HepG2 (cell line): Measurements from ENCODE around the gene TUBE1. TPM values are rescaled to one million over a fixed set of nuclear protein-coding genes. Genes with fewer than 3 reads are reported as not detected.

Experiments
- ATF5 ChIP-seq: sonication (generic); formaldehyde crosslinking; IDR thresholded peaks from 2 replicates; pipeline ENCODE4 v1.4.0; 2020; ENCODE audit warnings: mild to moderate bottlenecking, low read depth, missing genetic modification reagents
- ATF6 ChIP-seq: sonication (generic); formaldehyde crosslinking; conservative IDR thresholded peaks from 2 replicates; pipeline ENCODE4 v1.4.0; 2020; ENCODE audit warnings: missing genetic modification reagents
- BRF2 ChIP-seq: sonication (generic); formaldehyde crosslinking; IDR thresholded peaks from 2 replicates; pipeline ENCODE4 v1.8.1; 2022; ENCODE audit warnings: mild to moderate bottlenecking, missing genetic modification reagents
- HOXA3 ChIP-seq: sonication (generic); formaldehyde crosslinking; IDR thresholded peaks from 2 replicates; pipeline ENCODE4 v1.5.0; 2020; ENCODE audit warnings: missing genetic modification reagents
- JARID2 ChIP-seq: sonication (generic); formaldehyde crosslinking; IDR thresholded peaks from 2 replicates; pipeline ENCODE4 v1.8.1; 2023; ENCODE audit warnings: missing genetic modification reagents, inconsistent platforms; ENCODE audit not compliant: insufficient replicate concordance
- MAFK ChIP-seq, 2 experiments: IDR thresholded peaks in 1 of 2; conservative IDR thresholded peaks in 1 of 2; 2 replicates each; pipeline ENCODE4 v1.6.1; 2011; ENCODE audit warnings: improper control_type of control experiment in 2 of 2, low read length in 2 of 2
- MAZ ChIP-seq, 2 experiments: sonication (generic) in 1 of 2; formaldehyde crosslinking in 1 of 2; IDR thresholded peaks; 2 replicates each; pipeline versions ENCODE4 v1.5.0 to v1.6.1; 2012 to 2020; ENCODE audit warnings: low read depth in 2 of 2, mild to moderate bottlenecking in 2 of 2, borderline replicate concordance in 1 of 2, improper control_type of control experiment in 1 of 2, low read length in 1 of 2, missing genetic modification reagents in 1 of 2, moderate library complexity in 1 of 2
- NFYB ChIP-seq: sonication (generic); formaldehyde crosslinking; IDR thresholded peaks from 2 replicates; pipeline ENCODE4 v1.4.0; 2020; ENCODE audit warnings: missing genetic modification reagents
- NR3C1 ChIP-seq: sonication (generic); formaldehyde crosslinking; IDR thresholded peaks from 2 replicates; pipeline ENCODE4 v1.4.0; 2020; ENCODE audit warnings: missing genetic modification reagents
- POLR2A ChIP-seq, 2 experiments: IDR thresholded peaks; 2 replicates each; pipeline ENCODE4 v1.6.1; 2011; ENCODE audit warnings: low read depth in 2 of 2, low read length in 2 of 2, mild to moderate bottlenecking in 1 of 2, moderate library complexity in 1 of 2; ENCODE audit not compliant: insufficient read depth in 1 of 2
- RFXAP ChIP-seq: sonication (generic); formaldehyde crosslinking; IDR thresholded peaks from 2 replicates; pipeline ENCODE4 v1.4.0; 2020; ENCODE audit warnings: missing genetic modification reagents, borderline replicate concordance
- SMARCC2 ChIP-seq: fragments of 450-650 bp; IDR thresholded peaks from 2 replicates; pipeline ENCODE4 v1.6.1; 2017; ENCODE audit warnings: antibody characterized with exemption, mild to moderate bottlenecking
- SNAPC4 ChIP-seq: sonication (generic); formaldehyde crosslinking; IDR thresholded peaks from 2 replicates; pipeline ENCODE4 v1.4.0; 2020; ENCODE audit warnings: mild to moderate bottlenecking, missing genetic modification reagents
- ZBTB3 ChIP-seq: sonication (generic); formaldehyde crosslinking; IDR thresholded peaks from 2 replicates; pipeline ENCODE4 v1.4.0; 2020; ENCODE audit warnings: low read depth, mild to moderate bottlenecking, moderate library complexity, missing genetic modification reagents, borderline replicate concordance
- ZNF136 ChIP-seq: sonication (generic); formaldehyde crosslinking; IDR thresholded peaks from 2 replicates; pipeline ENCODE4 v1.8.1; 2022; ENCODE audit warnings: low read depth, mild to moderate bottlenecking, moderate library complexity, missing genetic modification reagents
- ZNF460 ChIP-seq: sonication (generic); formaldehyde crosslinking; IDR thresholded peaks from 2 replicates; pipeline ENCODE4 v1.5.1; 2020; ENCODE audit warnings: missing genetic modification reagents, mild to moderate bottlenecking, borderline replicate concordance
- ZNF552 ChIP-seq: sonication (generic); formaldehyde crosslinking; IDR thresholded peaks from 2 replicates; pipeline ENCODE4 v1.9.0; 2022; ENCODE audit warnings: missing genetic modification reagents, mild to moderate bottlenecking, borderline replicate concordance
- ZNF782 ChIP-seq: sonication (generic); formaldehyde crosslinking; IDR thresholded peaks from 2 replicates; pipeline ENCODE4 v1.4.0; 2020; ENCODE audit warnings: missing genetic modification reagents, mild to moderate bottlenecking, borderline replicate concordance
- polyA plus RNA-seq, 8 experiments: library from polyadenylated mRNA; depleted of rRNA in 3 of 8; stranded (reverse) in 7 of 8; unstranded in 1 of 8; fragments of >200 nt; fragmentation: Illumina TruSeq in 4 of 8; extraction: Trizol in 4 of 8; gene quantifications; 2 replicates each; pipeline versions ENCODE4 v1.2.1 to v1.2.3, GENCODE V29; 2011 to 2016; ENCODE audit warnings: low read depth in 4 of 8, missing spikeins in 1 of 8, mixed read lengths in 1 of 8; ENCODE audit not compliant: insufficient read depth in 1 of 8
- total RNA-seq, 5 experiments: library from RNA; depleted of rRNA; stranded (reverse); fragments of >200 nt; fragmentation: Illumina TruSeq; extraction: Trizol; gene quantifications; 2 replicates each; pipeline ENCODE4 v1.2.3, GENCODE V29; 2016; ENCODE audit warnings: low read depth in 1 of 5

The TUBE1 gene
- total and polyA plus RNA-seq, 2 of the 13 experiments (the other 11 are each of a cell fraction or from before 2014, with no cell fraction given) = 17.3 to 22.6 TPM

- TF ChIP-seq SNAPC4 (CRISPR knock-in tag) = peak; percentile 43; the same call in 1 of the 2 replicates
- TF ChIP-seq HOXA3 (CRISPR knock-in tag) = peak; percentile 76; the same call in 1 of the 2 replicates
- 0 out of 2 replicates have a peak, but pooled peaks have one; percentile 18 for TF ChIP-seq MAZ (IDR thresholded peaks at IDR 0.05; ENCODE audit: borderline replicate concordance, low read depth, low read length)
- TF ChIP-seq MAZ (CRISPR knock-in tag; IDR thresholded peaks at IDR 0.05; ENCODE audit: low read depth) = peak; percentile 76; the same call in 1 of the 2 replicates
- peak; percentile 76 for TF ChIP-seq JARID2
- TF ChIP-seq RFXAP (CRISPR knock-in tag) = peak; percentile 57; the same call in 1 of the 2 replicates
- peak; percentile 86; the same call in 1 of the 2 replicates for TF ChIP-seq BRF2 (CRISPR knock-in tag)
- no peak for TF ChIP-seq NR3C1 (CRISPR knock-in tag)
- TF ChIP-seq ZNF460 (CRISPR knock-in tag) = no peak
- peak; percentile 66; the same call in 1 of the 2 replicates for TF ChIP-seq ZNF552 (CRISPR knock-in tag)
- no peak for TF ChIP-seq SMARCC2
- TF ChIP-seq ZBTB3 (CRISPR knock-in tag) = no peak
- TF ChIP-seq ZNF136 (CRISPR knock-in tag) = no peak
- TF ChIP-seq MAFK (conservative IDR thresholded peaks at IDR 0.05 in 1 of 2, IDR thresholded peaks at IDR 0.05 in 1 of 2; ENCODE audit: low read length in 2 of 2) = no peak
- peak; percentile 74 to 95 for TF ChIP-seq POLR2A (IDR thresholded peaks at IDR 0.05; ENCODE audit: insufficient read depth in 1 of 2, low read depth in 2 of 2, low read length in 2 of 2)
- TF ChIP-seq ZNF782 (CRISPR knock-in tag) = no peak; the same call in 1 of the 2 replicates
- no peak; the same call in 1 of the 2 replicates for TF ChIP-seq ATF6 (CRISPR knock-in tag)
- peak; percentile 47; the same call in 1 of the 2 replicates for TF ChIP-seq NFYB (CRISPR knock-in tag)
- TF ChIP-seq ATF5 (CRISPR knock-in tag) = no peak
Measured at GRCh38 chr6:112087136-112087911, at the start of gene TUBE1, which contains the start of gene FAM229B (continued).
